HG02884 (cell line): ENCODE results near the gene TBC1D7.
A peak's percentile ranks its signal among the peaks of the same experiment; 100 is the strongest.

Experiments
- ATAC-seq: cut with Tn5 transposase; IDR thresholded peaks from one replicate; pipeline ENCODE4 v1.9.1; 2021; ENCODE audit warnings: mild to moderate bottlenecking, moderate library complexity; ENCODE audit not compliant: unreplicated experiment

Gene TBC1D7

DNA sequence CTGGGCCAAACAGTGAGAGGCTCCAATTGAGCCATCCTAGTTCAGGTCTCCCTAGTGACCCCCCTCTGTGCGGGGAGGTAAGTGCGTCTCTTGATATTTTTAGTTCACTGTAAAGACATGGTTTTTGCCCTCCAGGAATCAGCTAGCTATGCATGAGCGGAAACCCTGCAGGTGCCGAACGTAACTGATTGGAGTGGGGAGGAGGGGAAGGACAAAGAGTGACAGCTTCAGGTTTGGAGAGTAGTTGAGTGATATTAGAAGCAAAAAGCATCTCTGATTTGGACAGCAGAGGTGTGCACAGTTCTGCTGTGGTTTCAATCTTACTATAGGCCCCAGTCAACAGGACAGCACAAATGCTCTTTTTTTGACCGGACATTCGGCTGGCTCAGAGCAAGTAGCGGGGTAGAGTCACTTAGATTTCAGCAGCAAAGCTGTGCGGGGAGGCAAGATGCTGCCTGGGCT is 31.8 kb downstream of the TBC1D7 start:
- peak; percentile 88 for ATAC-seq

DNA sequence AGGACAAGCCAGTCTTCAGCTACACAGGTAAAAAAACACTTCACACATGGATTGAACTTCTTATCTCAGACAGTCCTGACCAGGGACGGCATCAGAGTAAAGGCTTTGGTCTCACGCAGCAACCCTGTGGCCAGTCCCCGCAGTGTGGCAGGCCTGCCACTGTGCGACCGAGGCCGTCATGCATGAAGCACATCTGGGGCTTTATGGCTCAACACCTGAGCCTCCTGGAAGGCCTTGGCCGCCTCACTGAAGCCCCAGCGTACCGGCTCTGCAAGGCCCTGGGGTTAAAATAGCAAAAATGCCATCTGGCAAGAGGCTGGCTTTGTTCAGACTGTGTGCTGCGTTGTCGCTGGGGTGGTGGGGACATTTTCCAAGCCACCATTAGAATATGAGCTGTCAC is 32.8 kb downstream of the TBC1D7 start:
- no peak for ATAC-seq

DNA sequence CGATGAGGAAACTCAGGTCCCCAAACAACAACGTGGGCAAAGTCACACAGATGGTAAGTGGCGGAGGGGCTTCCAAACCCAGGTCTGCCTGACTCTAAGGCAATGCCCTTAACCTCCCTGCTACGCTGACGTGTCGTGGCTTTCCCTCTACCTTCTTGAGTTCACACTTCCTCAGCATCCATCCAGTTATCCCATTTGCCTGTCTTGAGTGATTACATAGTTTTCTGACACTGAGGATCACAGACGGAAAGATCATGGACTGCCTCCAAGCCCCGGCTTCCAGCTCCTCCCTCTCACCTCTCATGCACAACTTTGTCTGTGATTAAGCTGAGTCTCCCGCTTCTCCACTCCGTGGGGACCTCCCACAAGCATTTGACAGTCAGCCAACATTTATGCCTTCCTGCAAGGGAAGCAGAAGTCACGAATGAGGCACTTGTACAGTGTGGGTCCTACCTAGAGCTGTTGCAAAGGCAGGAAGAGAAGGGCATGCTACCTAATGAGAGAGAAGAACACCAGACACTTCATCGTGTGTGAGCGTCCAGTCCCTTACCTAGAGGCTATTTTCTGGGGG is 33.8 kb downstream of the TBC1D7 start:
- ATAC-seq, result no peak

DNA sequence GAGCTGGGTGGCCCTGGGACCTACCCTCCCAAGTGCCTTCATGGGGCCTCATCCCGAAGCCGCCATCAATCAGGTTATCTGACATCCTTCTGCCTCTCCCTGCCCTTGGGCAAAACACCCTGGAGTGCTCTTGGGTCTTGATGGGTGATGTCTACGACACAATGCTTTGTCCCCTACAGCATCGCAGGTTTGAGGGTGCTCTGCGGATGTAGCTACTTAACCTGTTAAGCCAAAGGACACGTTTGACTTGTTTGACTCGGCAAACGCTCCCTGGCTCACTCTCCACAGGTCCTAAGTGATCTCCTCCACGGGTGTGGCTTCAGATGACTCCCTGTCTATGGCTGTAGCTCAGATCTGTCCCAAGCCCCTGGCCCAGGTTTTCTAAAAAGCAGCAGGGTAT is 35.6 kb downstream of the TBC1D7 start:
- ATAC-seq, result no peak

DNA sequence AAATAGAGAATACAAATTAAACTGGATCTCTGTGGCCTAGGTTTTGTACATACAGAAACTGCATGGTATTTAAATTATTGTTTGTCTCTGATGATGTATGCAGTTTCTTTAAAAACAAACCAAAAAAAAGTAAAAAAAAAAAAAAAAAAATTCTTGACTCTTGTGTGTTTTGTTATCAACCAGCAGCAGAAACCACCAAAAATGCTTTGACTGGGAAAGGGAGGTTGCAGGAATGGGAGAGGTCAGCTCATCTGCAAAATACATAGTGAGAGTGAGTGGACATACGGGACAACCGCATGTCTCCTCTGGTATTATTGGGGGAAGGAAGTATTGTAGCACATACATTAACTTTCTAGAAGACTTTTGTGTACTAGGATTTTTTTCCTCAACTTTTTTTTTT is 38.0 kb downstream of the TBC1D7 start:
- no peak for ATAC-seq

DNA sequence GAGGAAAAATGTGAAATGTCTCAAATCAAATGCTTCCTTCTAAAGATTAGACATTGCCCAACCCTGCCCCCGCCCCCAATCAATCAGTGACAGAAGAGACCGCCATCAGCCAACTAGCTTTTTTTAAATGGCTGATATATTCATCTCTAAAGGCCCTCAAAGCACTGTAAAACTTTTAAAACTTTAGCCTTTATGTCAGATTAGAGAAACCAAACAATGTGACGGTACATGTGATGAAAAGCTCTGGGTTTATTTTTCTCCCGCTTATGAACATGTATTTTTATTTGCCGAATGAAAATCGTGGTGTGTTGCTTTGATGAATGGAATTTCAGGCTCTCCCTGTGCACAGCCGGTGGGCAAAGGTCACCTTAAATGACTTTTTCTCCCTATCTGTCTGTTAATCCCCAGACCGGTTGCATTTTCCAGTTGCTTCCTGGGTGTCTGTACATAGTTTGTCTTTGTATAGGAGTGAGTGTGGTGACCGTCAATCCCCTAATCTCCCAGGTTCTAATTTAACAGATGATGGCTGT is 38.5 kb downstream of the TBC1D7 start:
- ATAC-seq, result no peak

DNA sequence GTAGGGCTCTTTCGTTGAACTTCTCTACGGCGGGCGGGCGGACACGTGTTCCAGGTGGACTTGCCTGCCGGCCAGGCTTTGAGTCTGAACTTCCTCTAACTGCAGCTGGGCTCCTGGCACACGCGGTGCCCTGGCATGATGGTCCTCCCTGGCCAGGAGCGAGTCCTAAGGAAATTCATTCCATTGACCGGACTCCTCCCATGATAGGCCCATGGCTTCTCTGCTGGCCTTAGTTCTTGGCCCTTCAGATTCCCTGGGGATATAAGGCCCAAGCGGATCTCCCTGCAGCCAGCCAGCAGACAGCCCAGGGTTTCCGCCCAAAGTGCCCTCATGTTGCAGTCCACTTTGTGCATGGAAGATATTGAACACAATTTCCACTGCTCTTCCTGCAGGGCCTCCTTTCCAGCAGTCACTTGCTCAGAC is 39.4 kb downstream of the TBC1D7 start:
- ATAC-seq, result no peak

DNA sequence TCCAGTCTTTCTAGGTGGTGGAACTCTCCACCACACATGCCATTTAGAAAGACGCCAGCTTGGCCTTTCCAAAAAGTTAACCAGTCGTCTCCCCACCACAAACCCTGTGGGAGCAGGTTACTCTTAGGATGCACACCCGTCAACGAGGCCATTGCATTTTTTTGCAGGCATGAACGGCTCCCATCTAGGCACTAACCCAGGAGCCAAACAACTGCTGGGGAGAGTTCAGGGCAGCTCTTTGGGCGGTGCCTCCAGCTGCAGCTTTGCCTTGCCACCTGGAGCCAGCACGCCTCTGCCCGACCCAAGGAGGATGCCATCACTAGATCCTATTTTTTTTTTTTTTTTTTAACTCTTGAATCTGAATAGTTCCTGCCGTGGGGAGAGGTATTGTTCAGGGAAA is 39.9 kb downstream of the TBC1D7 start:
- ATAC-seq, result no peak

DNA sequence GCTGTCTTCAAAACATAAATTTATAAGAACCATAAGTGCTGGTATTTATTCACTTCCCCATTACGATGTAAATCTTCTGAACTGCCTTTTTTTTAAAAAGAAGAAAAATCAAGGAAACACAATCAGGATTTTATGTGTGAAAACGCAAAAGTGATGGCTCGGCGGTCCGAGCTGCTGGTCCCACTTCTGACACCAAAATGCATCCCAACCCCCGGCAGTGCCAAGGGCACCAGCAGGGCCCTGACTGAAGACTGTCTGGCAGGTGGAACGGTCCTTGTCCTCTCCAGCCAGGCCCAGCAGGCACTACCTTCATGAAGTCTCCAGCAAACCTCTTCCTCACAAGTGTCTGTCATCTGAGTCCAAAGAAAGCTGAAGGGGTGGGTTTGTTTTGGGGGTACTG is 41.2 kb downstream of the TBC1D7 start:
- ATAC-seq, result no peak

DNA sequence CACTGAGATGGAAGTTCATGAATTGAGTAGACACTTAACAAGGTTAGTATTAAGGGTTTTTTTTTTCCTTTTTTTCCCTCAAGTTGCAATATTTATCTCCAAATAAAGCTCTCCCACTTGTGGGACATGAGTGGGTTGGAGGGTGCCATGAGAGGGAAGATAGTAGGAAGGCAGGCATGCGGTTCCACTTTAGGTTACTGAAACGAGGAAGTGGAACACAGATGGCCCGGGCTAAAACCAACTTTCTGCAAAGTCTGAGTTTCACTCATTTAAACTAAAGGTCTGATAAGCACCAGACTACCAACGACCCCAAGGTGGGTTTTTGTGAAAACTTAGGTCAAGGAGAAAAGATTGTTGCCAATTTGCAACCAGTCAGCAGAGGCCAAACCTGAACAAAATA is 42.2 kb downstream of the TBC1D7 start:
- ATAC-seq, result peak; percentile 49

DNA sequence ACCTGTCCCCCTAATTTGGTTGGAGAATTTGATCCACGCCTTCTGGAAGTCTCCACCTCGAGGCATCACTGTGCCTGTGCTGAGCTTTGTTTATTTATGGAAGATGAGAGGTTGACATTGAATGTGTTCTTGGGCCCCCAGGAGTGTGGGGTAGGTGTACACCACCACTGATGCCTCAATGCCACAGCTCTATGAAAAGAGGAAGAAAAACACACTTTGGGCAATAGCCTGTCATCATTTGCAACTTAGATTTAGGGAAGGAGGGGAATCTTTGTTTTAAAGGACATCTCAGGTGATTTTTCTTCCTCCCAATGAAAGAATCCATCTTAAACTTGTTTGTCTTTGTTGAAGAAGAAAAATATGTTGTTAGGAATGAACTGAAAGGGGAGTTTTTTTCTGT is 42.6 kb downstream of the TBC1D7 start:
- no peak for ATAC-seq

DNA sequence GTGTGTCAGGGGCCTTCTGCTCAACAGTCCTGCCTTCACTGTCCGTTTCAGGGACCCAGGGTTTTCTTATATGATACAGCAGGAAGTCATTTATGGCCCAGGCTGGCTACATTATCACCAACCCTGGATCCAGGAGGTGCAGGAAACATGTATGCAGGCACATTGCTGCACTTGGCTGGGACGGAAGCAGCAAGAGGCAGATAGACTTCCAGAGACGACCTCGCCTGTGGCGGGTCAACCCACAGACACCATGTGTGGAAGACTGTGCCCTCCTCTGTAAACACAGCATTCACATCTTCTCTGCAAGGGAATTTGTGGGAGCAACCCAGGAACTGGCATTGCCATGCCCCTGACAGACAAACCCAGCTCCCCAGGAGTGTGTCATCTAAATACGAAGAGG is 43.7 kb downstream of the TBC1D7 start:
- no peak for ATAC-seq

DNA sequence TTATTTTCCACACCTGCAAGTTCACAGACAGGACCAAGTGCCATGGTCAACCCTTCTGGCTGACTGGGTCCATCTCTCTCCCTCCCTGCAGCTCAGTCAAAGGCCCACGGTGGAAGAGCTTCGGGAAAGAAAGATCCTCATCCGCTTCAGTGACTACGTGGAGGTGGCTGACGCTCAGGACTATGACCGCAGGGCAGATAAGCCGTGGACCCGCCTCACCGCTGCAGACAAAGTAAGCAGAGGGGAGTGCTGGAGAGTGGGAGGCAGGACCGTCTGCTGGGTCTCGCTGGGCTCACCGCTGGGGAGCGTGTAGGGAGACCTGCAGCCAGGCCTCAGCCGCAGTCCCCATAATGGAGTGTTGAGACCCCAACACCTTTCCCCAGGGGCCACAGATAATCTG is 45.0 kb downstream of the TBC1D7 start:
- ATAC-seq, result no peak

DNA sequence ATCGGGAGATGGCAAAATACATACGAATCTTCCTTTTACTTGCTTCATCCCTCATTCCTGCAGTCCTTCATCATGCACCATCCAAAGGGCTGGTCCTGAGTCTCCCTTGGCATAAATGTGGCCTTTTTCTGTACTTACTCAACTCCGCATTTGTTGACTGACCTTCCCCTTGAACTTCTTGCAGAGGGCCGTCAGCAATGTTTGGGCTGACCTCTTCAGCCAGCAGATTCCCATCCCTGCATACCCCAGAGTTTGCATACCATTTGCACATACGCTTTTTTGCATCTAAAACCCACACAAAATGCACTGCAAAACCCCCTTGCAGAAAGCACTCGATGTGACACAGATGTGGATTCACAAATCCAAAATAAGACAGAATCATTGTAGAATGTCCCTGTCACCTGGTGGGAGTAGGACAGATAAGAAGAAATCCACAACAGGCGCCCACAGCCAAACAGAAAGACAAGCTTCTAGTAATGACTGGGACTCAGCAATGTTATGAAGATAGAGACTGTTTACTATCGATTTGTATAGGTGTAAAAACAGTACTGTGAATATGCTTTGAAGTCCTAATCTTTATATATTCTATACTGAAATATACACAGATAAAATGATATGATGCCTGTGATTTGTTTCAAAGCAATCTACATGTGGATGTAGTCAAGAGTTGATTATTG is 45.8 kb downstream of the TBC1D7 start:
- no peak for ATAC-seq

DNA sequence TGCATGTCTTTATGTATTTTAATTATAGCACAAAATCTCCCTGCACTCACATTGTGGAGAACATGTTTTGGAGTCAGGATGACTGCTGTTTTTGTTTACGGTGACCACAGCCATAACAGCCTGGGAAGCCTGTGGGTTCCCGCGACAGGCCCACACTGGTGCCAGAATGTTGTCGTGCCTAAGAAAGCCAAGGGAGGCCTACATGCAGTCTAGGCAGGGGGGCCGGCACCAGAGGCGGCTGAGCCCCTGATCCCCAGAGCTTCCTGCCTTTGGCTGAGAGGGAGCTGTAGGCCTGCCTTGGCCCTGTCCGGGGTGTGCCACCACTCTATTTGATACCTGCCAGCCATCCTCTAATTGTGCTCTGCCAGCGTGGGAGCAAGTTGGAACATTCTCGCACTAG is 46.7 kb downstream of the TBC1D7 start:
- no peak for ATAC-seq

DNA sequence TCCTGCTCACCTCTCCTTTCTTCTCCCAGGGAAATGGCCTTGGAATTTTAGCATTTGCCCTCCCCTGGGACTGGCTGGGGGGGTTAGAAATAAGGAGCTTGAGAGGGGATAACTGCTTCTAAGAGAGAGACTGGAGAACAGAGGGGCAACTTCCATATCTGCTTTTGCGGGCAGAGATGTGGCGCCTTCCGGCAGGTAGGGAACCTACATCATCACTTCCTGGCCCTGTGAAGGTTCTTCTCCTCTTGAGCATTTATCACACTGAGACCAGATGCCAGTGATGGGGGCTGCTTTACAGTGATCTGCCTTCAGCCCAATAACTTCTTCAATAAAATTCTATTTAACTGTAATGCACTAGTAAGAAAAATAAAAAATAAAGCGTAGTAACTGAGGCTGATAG is 48.1 kb downstream of the TBC1D7 start:
- no peak for ATAC-seq

DNA sequence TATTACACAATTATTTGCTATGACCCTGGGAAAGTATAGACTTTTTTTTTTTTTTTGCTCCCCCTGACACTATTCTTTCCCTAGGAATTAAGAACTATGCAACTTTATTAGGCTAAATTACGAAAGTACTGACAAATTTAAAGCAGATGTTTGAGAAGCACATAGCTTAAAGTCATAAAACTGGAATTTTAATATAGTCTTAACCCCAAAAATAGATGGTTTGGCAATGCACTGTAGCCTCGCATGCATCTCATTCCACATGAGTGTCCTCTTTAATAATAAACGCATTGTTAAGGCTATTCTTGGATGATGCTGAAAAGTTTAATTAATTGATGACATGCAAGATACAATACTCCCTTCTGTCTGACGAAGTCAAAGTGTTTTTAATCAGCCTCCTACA is 49.3 kb downstream of the TBC1D7 start:
- no peak for ATAC-seq

DNA sequence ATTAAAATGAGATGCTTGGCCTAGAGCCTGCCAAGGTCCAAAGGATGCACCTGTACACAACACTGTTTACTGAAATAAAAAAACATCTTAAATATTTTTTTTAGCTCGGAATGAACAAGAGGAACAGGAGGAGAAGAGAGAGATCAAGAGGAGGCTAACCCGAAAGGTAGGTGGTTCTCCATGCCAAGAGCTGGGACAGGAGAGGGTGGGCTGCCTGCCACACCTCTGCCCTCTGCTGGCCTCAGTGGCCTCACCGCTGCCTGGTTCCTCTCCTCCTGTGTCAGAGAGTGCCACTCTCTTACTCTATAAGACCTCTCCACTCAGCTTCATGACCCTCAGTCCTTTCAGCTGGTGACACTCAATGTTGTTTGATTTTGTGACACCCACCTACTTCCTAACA is 50.2 kb downstream of the TBC1D7 start:
- ATAC-seq, result no peak

DNA sequence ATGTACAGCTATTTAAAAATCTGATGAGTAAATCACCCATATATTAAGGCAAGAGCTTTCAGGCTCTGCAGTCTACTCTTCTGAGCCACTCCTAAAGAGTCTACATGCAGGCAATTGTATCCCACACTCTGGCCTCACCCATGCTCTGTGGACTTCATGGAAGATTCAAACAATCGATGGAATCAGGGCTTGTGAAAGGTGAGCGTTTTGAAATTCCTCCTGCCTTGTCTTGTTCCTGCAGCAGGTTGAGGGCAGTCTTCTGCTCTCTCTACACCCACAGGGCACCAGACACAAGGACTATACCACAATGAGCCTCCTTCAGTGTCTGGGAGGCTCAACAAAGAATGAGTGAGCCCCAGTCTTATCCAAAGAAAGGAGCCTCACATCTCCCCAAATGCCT is 51.1 kb downstream of the TBC1D7 start:
- no peak for ATAC-seq

DNA sequence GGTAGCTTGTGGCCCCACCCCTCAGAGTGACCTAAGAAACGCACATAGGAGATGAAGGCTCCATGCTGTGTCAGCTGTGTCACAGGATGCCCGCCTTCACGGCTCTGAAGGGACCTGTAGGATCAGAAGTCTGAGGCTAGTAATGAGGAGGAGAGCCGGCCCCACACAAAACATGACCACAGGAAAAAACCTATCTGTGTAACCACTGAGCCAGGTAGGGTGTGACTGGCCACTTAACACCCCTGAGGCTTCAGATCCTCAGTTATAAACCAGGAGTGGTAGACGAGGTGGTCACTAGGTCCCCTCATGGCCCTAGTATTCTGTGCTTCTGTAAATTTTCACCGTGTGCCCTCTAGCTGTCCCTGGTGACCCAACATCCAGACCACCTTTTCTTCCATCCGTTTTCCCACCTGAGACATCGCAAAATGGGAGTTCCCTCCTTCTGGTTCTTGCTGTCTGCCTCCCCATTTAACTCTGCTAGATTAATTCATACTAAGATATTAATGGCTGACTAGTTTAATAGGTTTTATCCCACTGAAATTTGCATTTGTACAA is 52.8 kb downstream of the TBC1D7 start:
- ATAC-seq, result no peak

DNA sequence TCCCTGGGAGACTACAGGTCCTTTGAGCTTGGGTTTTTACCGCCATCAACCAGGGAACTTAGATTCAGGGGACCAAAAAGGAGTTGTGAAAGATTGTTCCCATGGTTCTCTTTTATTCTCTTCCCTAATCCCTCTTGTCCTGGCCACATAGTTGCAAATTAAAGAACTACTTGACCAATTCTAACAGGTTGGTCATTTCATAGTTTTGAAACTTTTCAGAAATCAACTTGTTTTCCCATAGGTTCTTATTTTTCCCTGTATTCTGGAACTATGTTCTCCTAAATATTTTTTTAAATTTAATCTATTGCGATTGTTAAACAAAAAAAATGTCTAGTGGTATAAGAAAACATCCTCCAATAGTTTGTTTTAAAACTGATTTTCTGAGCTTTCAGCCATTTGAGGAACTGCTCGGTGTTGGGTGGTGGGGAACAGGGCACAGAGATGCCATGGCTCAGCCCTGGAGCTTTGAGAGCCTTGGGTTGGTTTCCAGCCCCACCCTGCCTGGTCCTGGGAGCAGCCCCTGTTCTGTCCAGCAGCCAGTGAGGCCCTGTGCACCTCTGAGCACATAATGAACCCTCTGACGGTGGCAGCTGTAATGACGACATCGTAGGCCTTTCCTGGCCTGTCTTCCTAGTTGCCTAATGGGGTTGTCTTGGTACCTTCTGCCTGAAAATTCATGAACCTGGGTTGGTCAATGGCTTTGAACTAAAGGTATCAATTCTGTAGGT is 53.5 kb downstream of the TBC1D7 start:
- no peak for ATAC-seq
